Head of caudate nucleus (tissue), 42 donors: ENCODE results near the gene NAALAD2.
A peak's percentile ranks its signal among the peaks of the same experiment; 100 is the strongest.
"Not testable (repeated sequence)": the region's sequence is repeated elsewhere in the genome, so short reads cannot be mapped to it uniquely, and the experiment has no call there.

Source experiments
- DNase-seq, 42 donors: peaks; one replicate each; pipeline versions ENCODE4 v3.0.0 to v3.0.0-alpha.2; 2020 to 2021; ENCODE audit warnings: mixed read lengths in 7 of 42
- intact Hi-C: fragments of 100-400 bp; cut with DNase I; formaldehyde crosslinking; loops from one replicate; pipeline ENCODE4 v1.15.0; 2022

NAALAD2 gene

DNA sequence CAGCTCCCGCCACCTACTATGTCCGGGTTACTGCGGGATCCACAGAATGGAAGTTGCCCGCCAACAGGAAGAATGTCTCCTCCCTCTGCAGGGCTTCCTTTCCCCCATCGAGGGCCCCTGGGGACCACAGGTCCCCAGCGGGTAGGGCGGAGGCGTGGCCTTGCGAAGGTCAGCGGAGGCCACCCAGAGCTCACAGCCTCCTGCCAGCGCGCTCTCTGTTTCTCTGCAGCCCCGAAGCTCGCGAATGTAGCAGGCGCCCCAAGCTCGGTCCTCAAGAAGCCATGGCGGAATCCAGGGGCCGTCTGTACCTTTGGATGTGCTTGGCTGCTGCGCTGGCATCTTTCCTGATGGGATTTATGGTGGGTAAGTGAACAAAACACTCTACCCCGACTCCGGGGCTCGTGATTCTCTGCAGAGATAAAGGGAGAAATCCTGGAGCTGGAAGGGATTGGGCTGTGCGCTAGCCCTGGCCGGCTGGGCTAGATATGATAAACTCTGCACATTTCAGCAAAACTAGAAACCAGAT is at the start of gene NAALAD2:
NAALAD2 (plus strand) TSS at position 186 of the 526 bp plus-strand sequence; CDS start at position 282, 96 bp downstream.
- intact Hi-C loops: no loop called here
- peak; percentile 33 to 84 (median 66) for DNase-seq

DNA sequence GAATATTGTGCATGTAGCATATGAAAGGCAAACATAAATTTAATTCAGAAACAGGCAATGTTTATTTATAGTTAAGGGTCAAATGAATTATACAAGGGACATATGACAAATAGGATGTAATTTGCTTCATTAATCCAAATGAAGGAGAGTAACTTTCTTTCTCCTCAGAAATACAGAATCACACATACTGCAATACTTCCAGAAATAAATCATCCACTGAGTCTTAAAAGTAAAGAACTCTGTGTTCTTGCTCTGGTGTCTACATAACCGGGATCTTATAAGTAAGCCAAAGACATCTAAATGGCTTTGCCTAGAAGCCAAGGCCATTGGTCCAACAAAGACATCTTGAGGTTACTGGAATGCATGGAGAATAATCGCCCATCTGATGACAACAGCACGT is 48.8 kb upstream of the NAALAD2 start, which contains the start of gene UBTFL1:
UBTFL1 (plus strand) TSS at position 301 of the 400 bp plus-strand sequence; CDS start at position 301, 0 bp downstream.
- DNase-seq, intact Hi-C loops: not testable (repeated sequence)

DNA sequence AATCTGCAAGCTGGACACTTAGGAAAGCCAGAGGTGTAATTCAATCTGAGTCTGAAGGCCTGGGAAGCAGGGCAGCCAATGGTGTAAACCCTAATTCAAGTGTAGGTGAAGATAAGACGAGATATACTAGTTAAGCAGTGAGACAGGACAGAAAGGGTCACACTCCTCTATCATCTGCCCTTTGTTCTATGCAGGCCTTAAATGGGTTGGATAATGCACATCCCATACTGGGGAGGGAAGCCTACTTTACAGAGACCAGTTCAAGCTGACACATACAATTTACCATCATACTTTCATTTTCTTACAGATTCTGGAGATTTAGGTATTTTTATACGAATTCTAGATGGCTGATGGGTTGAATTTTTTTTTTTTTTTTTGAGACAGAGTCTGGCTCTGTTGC is 45.7 kb upstream of the NAALAD2 start:
- intact Hi-C loops, DNase-seq: not testable (repeated sequence)

DNA sequence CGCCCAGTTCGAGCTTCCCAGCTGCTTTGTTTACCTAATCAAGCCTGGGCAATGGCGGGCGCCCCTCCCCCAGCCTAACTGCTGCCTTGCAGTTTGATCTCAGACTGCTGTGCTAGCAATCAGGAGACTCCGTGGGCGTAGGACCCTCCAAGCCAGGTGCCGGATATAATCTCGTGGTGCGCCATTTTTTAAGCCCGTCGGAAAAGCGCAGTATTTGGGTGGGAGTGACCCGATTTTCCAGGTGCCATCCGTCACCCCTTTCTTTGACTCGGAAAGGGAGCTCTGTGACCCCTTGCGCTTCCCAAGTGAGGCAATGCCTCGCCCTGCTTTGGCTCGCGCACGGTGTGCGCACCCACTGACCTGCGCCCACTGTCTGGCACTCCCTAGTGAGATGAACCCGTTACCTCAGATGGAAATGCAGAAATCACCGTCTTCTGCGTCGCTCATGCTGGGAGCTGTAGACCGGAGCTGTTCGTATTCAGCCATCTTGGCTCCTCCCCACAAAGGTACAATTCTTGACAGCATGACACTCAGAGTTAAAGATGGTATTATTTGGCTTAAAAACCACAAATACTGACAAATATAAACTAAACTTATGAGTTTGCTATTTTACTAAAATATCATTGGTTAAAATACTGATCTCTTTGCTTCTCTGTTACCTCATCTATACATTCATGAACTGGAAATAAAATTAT is 39.1 kb upstream of the NAALAD2 start:
- DNase-seq, intact Hi-C loops: not testable (repeated sequence)

DNA sequence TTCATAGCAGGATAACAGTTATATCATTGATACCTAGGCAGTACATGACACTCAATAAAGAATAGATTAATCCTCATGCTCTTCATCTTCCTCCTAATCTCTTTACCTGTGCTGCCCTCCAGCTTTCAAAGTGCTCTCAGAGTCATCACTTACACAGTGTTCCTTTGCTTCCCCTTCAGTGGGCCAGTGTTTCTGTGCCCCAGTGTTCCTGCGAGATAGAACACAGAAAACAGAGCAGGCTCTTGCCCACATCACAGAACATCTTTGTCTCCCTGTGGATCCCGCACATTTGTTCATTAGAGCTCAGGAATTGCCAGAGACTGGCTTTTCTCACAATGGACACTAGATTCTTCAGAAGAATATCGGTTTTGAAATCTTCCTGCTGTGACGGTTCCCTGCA is 36.2 kb upstream of the NAALAD2 start:
- DNase-seq: peak in 37 of 42 donors; percentile 7 to 76 (median 32)

DNA sequence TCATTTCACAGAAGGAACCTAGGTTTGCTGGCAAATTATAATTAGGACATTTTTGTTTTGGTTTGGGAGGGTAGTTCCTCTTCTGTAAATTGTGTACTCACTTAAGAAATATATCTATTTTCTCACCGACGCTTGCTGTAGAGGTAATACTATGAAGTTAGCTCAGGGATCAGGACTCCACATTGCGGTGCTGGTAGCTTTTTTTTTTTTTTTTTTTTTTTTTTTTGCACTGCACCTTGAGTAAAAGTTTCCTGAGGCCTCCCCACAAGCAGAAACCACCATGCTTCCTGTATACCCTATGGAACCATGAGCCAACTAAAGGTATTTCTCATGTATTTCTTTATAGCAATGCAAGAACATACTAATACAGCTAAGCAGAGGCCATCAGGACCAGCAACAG is 34.0 kb upstream of the NAALAD2 start:
- intact Hi-C loops: no loop called here

More for the DNA sequence above, 36.2 kb upstream of the NAALAD2 start:
- intact Hi-C loops: not testable (repeated sequence)

DNA sequence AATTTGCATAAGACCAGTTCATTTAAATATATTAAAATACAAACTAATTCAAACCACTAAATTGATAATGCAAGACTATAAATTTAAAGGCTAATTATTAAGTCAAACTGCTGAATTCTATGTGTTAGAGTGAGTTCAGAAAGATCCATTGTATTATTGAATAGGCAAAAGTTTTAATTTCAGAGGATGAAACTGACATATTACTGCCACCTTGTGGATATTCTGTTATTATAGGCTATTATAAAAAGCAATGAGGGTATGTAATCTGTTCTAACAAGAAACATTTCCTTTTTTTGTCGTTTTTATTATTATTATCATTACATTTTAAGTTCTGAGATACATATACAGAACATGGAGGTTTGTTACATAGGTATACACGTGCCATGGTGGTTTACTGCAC is 20.9 kb upstream of the NAALAD2 start:
- intact Hi-C loops: no loop called here
- no peak for DNase-seq

More for the DNA sequence above, 34.0 kb upstream of the NAALAD2 start:
- DNase-seq: no peak

DNA sequence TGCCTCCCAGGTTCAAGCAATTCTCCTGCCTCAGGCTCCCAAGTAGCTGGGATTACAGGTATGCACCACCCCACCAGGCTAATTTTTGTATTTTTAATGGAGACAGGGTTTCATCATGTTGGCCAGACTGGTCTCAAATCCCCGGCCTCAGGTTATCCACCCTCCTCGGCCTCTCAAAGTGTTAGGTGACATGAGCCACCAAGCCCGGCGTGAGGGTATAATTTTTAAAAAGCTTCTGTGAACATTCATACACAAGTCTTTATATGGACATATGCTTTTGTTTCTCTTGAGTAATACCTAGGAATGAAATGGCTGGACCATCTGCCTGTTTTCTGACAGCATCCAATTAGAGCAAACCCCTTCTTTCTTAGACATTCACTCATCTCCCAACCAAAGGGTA is 14.3 kb upstream of the NAALAD2 start:
- DNase-seq: no peak
- intact Hi-C loops: no loop called here

DNA sequence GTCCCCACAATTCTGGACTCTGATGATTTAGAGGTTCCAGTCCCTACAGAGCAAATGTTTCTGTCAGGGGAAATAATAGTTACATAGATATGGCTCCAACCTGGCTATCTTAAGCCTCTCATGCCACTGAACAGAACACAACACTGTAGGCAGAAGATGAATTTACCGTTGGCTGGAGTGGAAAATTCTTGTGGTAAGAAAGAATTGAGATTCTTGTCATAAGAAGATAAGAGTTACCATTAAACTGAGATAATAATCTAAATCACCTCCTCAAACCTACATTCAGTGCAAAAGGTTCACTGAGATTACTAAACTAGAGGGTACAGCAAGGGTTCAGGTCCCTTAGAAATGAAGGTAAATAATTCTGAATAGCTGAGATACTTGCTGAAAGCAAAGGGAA is 10.1 kb upstream of the NAALAD2 start:
- intact Hi-C loops: no loop called here
- DNase-seq: no peak

DNA sequence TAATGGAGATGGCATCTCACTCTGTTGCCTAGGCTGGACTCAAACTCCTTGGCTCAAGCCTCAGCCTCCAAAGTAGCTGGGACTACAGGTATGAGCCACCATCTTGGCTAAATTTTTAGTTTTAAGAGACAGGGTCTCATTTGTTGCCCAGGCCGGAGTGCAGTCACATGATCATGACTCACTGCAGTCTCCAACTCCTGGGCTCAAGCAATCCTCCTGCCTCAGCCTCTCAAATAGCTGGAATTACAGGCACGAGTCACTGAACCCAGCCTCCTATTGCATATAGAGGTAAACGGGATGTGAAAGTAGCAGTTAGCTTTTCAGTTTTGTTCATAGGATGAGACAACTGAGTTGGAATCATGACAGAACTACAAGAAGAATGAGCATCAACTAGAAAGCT is 9.5 kb upstream of the NAALAD2 start:
- DNase-seq: no peak

DNA sequence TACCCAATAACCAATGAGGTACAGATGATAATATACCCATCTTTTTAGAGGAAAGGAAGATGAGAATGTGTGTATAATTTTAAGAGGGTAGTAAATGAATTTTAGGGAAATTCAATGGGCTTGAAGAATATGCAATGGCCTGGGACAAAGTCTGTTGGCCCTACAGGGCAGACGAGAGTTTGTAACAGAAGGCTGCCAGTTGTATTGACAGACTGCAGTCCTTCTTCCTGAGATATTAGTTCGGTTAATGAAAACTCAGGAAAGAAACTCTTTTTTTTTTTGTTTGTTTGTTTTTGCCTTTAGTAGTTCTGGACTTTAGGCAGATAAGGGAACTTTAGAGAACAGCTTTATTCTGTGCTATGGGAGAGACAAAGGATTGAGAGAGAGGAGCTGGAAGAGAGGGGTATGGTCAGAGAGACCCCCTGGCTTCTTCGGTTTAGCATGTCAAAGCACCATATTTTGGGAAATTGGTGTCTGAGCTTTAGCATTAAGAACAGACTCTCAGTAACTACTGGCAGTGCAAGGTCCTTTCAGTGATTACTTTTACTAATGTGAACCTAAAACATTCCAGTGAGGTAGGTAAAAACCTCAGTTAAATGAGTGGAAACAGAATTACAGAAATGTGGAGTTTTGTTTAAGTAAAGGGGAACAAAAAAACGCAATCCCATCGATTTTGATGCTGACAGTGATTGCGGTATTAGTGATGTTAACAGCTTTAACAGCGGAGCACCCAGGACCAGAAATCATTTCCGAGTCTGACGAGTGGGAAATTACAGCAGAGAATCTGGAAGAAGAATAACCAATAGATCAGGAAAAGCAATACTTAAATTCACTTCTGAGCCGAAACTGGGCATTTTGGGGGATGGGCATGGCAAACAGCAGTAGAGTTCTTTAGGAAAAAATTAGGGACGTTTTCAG is 644 bp upstream of the NAALAD2 start:
- intact Hi-C loops: no loop called here
- no peak for DNase-seq

More for the DNA sequence above, 9.5 kb upstream of the NAALAD2 start:
- intact Hi-C loops: no loop called here

DNA sequence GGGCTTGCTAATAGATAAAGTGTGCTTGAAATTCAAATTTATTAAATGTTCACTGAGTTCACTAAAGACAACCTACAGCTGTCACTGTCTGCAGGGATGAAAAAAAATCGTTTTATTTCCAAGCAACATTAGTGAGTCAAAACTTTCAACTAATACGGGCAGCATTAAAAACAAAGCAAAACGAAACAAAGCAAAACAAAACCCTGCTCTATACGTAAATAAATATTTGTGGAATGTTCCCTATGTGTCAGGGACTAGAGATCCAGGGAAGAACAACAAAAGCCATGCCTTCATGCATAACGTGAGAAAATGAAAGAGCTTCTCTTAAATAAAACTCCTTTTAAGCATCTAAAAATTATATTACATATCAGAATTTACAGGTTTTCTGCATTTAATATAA is 553 bp downstream of the NAALAD2 start:
- intact Hi-C loops: no loop called here
- DNase-seq: no peak

DNA sequence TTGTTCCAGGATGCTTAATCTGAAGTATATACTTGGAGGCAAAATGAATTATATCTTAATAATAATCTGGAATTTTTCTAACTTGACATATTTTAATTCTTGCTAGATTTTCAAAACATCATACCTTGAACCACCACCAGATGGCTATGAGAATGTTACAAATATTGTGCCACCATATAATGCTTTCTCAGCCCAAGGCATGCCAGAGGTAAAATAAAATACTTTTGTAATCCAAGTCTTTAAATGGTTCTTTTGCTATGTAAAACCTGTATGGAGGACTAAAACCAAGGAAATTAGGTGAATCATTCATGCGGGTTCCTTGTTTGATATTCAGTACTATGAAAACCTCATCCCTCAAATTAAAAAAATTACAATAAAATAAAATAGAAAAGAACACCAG is 14.4 kb downstream of the NAALAD2 start:
- DNase-seq: no peak
- intact Hi-C loops: no loop called here

DNA sequence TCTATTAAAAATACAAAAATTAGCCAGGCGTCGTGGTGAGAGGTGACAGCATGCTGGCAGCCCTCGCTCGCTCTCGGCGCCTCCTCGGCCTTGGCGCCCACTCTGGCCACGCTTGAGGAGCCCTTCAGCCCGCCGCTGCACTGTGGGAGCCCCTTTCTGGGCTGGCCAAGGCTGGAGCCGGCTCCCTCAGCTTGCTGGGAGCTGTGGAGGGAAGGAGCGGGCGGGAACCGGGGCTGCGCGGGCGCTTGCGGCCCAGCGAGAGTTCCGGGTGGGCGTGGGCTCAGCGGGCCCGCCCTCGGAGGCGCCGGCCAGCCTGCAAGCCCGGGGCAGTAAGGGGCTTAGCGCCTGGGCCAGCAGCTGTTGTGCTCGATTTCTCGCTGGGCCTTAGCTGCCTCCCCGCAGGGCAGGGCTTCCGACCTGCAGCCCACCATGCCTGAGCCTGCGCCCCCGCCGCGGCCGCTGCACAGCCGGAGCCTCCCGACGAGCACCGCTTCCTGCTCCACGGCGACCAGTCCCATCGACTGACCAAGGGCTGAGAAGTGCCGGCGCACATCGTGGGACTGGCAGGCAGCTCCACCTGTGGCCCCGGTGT is 32.6 kb downstream of the NAALAD2 start:
- intact Hi-C loops, DNase-seq: not testable (repeated sequence)

DNA sequence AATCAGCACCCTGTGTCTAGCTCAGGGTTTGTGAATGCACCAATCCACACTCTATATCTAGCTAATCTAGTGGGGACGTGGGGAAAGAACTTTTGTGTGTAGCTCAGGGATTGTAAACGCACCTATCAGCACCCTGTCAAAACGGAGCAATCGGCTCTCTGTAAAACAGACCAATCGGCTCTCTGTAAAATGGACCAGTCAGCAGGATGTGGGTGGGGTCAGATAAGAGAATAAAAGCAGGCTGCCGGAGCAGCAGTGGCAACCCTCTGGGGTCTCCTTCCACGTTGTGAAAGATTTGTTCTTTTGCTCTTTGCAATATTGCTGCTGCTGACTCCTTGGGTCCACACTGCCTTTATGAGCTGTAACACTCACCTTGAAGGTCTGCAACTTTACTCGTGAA is 33.2 kb downstream of the NAALAD2 start:
- DNase-seq, intact Hi-C loops: not testable (repeated sequence)

DNA sequence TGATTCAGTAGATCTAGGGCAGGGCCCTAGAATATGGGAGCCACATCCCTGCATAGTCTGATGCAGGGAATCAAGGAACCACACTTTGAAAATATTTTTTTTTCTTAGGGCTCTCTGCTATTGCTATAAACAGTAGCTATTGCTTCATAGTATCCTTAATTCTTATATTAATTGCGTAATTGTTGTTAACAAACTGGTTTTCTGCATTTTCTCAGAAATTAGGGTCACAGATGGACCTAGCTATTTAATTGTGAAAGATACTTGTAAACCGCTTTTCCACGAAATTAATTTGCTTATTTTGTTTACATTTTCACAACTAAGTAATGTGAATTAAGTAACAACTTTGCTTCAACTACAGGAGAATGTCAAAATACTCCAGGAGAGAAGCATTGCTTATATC is 34.1 kb downstream of the NAALAD2 start:
- DNase-seq: no peak
- intact Hi-C loops: no loop called here

DNA sequence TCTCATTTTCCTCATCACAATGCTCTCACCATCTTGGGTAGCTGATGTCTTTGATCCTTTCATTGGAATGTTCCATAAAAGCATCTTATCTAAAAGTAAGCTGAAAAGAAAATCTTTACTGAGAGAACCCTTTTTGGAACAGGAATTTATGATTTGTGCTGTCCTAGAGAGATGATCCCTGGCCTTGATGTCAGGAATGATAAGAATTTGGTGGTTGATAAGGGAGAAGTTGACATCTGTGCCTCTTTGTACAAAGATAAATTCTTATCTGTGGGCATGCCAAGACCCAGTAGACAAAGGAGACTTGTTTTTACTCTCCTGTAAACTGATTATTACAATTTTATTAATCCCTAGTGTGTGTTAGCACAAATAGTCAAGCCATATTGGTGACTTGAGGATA is 36.9 kb downstream of the NAALAD2 start:
- intact Hi-C loops: no loop called here
- DNase-seq: no peak

DNA sequence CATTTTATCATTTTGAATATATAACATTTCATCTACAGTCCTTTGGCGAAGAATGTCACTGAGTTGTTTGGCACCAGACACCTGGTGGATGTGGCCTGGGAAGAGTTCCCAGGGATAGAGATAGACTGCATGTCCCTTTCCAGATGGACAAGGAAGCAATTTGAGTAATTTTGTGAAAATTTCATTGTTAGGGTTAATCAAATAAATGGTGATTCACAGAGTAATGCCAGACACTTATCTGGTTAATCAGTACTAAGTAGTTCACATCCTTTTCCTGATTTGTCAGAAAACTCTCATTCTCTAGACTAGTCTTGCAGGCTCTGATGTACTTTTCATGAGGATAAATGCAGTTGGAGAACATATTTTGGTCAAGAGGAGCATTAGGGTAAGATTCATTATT is 41.6 kb downstream of the NAALAD2 start:
- no peak for DNase-seq
- intact Hi-C loops: no loop called here

DNA sequence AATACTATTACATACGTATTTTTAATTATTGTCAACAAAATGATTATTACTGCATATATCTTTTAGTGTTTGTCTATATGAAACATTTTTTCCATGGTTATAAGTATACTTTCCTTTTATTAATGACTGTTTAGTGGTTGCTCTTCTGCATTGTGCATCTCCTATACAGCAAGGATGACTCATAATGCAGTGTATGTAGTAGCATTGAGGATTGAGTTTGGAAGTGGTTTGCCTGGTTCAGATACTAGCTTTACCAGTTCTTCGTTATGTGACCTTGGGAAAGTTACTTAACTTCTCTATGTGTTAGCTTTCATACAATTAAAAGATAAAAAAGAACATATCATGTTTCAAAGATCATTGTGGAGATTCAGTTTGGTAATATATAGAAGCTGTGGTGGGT is 44.3 kb downstream of the NAALAD2 start:
- DNase-seq: no peak
- intact Hi-C loops: no loop called here

DNA sequence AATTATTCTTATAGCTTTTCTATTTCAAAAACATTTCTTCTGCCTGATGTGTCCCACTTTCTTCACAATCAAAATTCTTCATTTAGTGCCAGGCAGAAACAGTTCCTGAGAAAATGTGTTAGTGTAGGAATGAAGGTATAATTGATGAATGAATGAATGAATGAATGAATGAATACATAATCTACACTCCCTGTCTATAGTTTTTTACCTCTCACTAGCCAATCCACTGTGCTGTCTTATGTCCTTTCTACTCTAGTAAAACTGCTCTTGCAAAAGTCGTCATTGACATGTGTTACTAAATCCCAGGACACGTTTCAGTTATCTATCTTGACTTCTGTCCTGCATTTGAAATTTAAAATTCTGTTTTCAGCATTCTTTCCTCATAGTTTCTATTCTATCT is 45.5 kb downstream of the NAALAD2 start:
- DNase-seq: no peak
- intact Hi-C loops: no loop called here
